ENCODE data around the gene IKBKE.

IKBKE gene

DNA sequence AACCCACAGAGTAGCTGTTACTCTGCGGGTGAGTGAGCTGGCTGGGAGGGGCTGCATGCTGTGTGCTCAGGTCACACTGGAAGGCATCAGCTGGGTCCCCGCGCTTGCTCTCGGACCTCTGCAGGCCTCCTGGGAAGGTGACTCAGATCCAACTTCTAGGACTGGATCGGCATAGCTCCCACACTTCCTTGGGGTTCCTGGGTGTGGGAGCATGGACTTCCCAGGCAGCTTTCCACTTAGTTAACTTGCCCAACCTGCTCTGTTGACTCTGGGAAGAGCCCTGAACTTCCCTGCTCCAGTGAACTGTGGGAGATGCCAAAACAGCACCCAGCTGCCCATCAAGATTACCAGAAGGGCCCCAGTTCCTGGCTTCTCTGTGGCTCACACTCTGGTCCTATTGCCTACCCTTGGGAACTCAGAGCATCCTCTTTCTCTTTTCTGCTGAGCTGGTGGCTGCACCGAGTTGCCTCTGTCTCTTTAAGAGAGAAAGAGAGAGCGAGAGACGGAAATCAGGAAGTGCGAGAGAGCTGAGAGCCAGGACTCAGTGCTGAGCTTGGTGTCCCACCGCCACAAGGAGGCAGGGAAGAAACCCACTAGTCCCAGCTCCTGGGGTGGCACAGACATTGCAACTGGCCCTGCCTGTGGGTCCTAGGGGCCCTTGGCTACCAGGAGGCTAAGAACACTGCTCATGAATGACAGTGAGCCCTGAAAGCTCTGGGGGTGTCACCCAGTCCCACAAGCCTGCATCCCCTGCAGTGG is at the start of gene IKBKE:
Gene IKBKE, plus strand, starts transcription at position 544 of the 759 bp plus-strand sequence. CDS start 2,752 bp downstream, outside the sequence.
- Histone ChIP-seq H3K36me3 (ENCODE audit: control insufficient read depth, low read length) (peaks cover 11% of the 10 kb centered on the region), H3K79me2 (ENCODE audit: control insufficient read depth, low read length) (no peaks in the 10 kb centered on the region), H3K4me2 (ENCODE audit: low read length) (peak within 1 kb of the TSS; percentile 69), H3K4me3 (ENCODE audit: low read length) (peak within 1 kb of the TSS; percentile 84), H3K9me3 (ENCODE audit: control insufficient read depth, insufficient read depth, low read length) (no peaks in the 10 kb centered on the region), H4K20me1 (ENCODE audit: control insufficient read depth, insufficient read depth, low read depth, low read length) (no peaks in the 10 kb centered on the region; the same call in 1 of the 2 replicates), H3K27me3 (ENCODE audit: control insufficient read depth, low read length) (no peaks in the 10 kb centered on the region), H3K4me1 (ENCODE audit: control insufficient read depth, low read length) (peaks cover 65% of the 10 kb centered on the region), H3K9me2 (replicated peaks; ENCODE audit: control insufficient read depth, low read length) (no peaks in the 10 kb centered on the region), H3K27ac (ENCODE audit: low read depth, low read length) (peak within 1 kb of the TSS; percentile 69), H3F3A (ENCODE audit: control insufficient read depth, insufficient read depth) (0 out of 2 replicates have a peak, but pooled peaks cover 3% of the 10 kb centered on the region)
- no peak for TF ChIP-seq EZH2phosphoT487 (IDR thresholded peaks at IDR 0.05; ENCODE audit: borderline replicate concordance, low read length)
- TF ChIP-seq, protein P1, sequence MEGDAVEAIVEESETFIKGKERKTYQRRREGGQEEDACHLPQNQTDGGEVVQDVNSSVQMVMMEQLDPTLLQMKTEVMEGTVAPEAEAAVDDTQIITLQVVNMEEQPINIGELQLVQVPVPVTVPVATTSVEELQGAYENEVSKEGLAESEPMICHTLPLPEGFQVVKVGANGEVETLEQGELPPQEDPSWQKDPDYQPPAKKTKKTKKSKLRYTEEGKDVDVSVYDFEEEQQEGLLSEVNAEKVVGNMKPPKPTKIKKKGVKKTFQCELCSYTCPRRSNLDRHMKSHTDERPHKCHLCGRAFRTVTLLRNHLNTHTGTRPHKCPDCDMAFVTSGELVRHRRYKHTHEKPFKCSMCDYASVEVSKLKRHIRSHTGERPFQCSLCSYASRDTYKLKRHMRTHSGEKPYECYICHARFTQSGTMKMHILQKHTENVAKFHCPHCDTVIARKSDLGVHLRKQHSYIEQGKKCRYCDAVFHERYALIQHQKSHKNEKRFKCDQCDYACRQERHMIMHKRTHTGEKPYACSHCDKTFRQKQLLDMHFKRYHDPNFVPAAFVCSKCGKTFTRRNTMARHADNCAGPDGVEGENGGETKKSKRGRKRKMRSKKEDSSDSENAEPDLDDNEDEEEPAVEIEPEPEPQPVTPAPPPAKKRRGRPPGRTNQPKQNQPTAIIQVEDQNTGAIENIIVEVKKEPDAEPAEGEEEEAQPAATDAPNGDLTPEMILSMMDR (IDR thresholded peaks at IDR 0.05; ENCODE audit: low read depth, low read length, poor library complexity, severe bottlenecking) = peak; percentile 41

- Histone ChIP-seq H3F3A (ENCODE audit: control insufficient read depth, insufficient read depth) (no peaks in the 10 kb centered on the region), H3K79me2 (ENCODE audit: control insufficient read depth, low read length) (no peaks in the 10 kb centered on the region), H3K4me1 (ENCODE audit: control insufficient read depth, low read length) (no peaks in the 10 kb centered on the region), H3K27ac (ENCODE audit: low read depth, low read length) (no peak overlapping the region), H3K4me3 (ENCODE audit: low read length) (no peak overlapping the region), H3K36me3 (ENCODE audit: control insufficient read depth, low read length) (peaks cover 11% of the 10 kb centered on the region; the same call in 1 of the 2 replicates), H3K9me3 (ENCODE audit: control insufficient read depth, insufficient read depth, low read length) (no peaks in the 10 kb centered on the region), H4K20me1 (ENCODE audit: control insufficient read depth, insufficient read depth, low read depth, low read length) (no peaks in the 10 kb centered on the region), H3K9me2 (replicated peaks; ENCODE audit: control insufficient read depth, low read length) (no peaks in the 10 kb centered on the region), H3K27me3 (ENCODE audit: control insufficient read depth, low read length) (no peaks in the 10 kb centered on the region), H3K4me2 (ENCODE audit: low read length) (no peak overlapping the region)
- no peak for TF ChIP-seq EZH2phosphoT487 (IDR thresholded peaks at IDR 0.05; ENCODE audit: borderline replicate concordance, low read length)
- TF ChIP-seq, protein P1 (IDR thresholded peaks at IDR 0.05; ENCODE audit: low read depth, low read length, poor library complexity, severe bottlenecking) = no peak
These were observed 48.5 kb upstream of the IKBKE start for GRCh38 chr1:206421616-206422340.

DNA sequence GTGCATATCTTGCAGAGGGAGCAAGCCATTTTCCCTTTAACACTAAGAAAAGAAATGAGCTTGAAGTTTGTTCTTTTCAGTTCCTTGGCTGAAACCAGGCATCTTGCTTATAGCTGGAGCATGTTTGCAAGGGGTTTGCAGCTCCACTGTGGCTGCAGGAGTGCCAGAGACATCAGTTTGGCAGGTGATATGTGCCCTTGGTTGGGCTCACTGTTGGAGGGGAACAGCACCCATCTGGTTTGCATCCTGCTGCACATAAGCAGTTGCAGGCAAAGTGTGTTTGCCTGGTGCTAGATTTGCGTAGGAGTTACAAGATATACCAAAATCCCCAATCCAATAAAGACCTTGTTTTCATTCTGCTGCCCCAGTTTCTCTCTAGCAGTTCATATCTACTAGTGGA is 47.8 kb upstream of the IKBKE start:
- Histone ChIP-seq H3K27ac (ENCODE audit: low read depth, low read length) (no peak overlapping the region), H3K79me2 (ENCODE audit: control insufficient read depth, low read length) (no peaks in the 10 kb centered on the region), H3K4me2 (ENCODE audit: low read length) (no peak overlapping the region), H3F3A (ENCODE audit: control insufficient read depth, insufficient read depth) (no peaks in the 10 kb centered on the region), H3K9me3 (ENCODE audit: control insufficient read depth, insufficient read depth, low read length) (no peaks in the 10 kb centered on the region), H3K4me3 (ENCODE audit: low read length) (no peak overlapping the region), H3K4me1 (ENCODE audit: control insufficient read depth, low read length) (no peaks in the 10 kb centered on the region), H3K9me2 (replicated peaks; ENCODE audit: control insufficient read depth, low read length) (no peaks in the 10 kb centered on the region), H4K20me1 (ENCODE audit: control insufficient read depth, insufficient read depth, low read depth, low read length) (no peaks in the 10 kb centered on the region), H3K36me3 (ENCODE audit: control insufficient read depth, low read length) (peaks cover 10% of the 10 kb centered on the region; the same call in 1 of the 2 replicates), H3K27me3 (ENCODE audit: control insufficient read depth, low read length) (no peaks in the 10 kb centered on the region)
- TF ChIP-seq, protein P1 (IDR thresholded peaks at IDR 0.05; ENCODE audit: low read depth, low read length, poor library complexity, severe bottlenecking) = no peak
- TF ChIP-seq EZH2phosphoT487 (IDR thresholded peaks at IDR 0.05; ENCODE audit: borderline replicate concordance, low read length) = no peak

All from DOHH2 (cell line).